WERI-Rb-1 (cell line): ENCODE results near the gene ATP2C2.
"Not testable (repeated sequence)": the region's sequence is repeated elsewhere in the genome, so short reads cannot be mapped to it uniquely, and the experiment has no call there.

Source experiments
- DNase-seq: peaks from one replicate; pipeline ENCODE4 v3.0.0-alpha.2; 2020
- H3K27ac ChIP-seq: fragments of 250-450 bp; sonication (Bioruptor Pico); 2 replicates; pipeline ENCODE4 v1.5.1; 2020; ENCODE audit warnings: mild to moderate bottlenecking, moderate library complexity
- H3K27me3 ChIP-seq: fragments of 250-450 bp; sonication (Bioruptor Pico); 2 replicates; pipeline ENCODE4 v1.5.1; 2021; ENCODE audit warnings: mild to moderate bottlenecking, low read depth, moderate library complexity; ENCODE audit not compliant: insufficient read depth, severe bottlenecking
- H3K36me3 ChIP-seq: fragments of 250-450 bp; sonication (Bioruptor Pico); 2 replicates; pipeline ENCODE4 v1.5.1; 2020; ENCODE audit warnings: mild to moderate bottlenecking, moderate library complexity
- H3K4me3 ChIP-seq: 2 replicates; pipeline ENCODE4 v1.5.1; 2011; ENCODE audit warnings: low read depth, mild to moderate bottlenecking, control low read depth, low read length
- H3K9me3 ChIP-seq: fragments of 250-450 bp; sonication (Bioruptor Pico); 2 replicates; pipeline ENCODE4 v1.5.1; 2021; ENCODE audit warnings: mild to moderate bottlenecking, moderate library complexity; ENCODE audit not compliant: severe bottlenecking
- CTCF ChIP-seq: IDR thresholded peaks from 2 replicates; pipeline ENCODE4 v1.5.1; 2011; ENCODE audit warnings: low read depth, mild to moderate bottlenecking, control low read depth, inconsistent platforms, low read length

Gene ATP2C2

DNA sequence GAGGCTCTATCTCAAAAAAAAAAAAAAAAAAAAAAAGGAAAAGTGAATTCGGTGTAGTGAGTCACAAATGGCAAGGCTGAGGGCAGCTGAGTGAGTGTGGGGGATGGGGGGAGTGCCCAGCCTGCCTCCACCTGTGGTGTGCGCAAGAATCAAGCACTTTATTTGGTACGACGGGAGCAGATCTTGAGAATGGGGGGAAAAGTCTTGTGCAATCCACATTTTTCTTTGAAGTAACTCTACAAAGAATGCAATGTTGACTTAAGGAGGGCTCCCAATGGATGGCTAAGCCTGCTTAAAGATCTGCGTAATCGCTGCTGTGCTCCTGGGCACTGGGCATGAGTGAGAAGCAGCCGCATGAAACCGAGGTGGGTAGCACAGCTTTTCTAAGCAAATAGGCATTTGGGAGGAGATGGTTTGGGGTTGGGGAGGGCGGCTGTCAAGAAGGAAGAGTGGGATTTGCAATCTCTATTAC, 28.2 kb downstream of the ATP2C2 start:
- no peaks in the 10 kb centered on the region for H3K36me3 ChIP-seq

DNA sequence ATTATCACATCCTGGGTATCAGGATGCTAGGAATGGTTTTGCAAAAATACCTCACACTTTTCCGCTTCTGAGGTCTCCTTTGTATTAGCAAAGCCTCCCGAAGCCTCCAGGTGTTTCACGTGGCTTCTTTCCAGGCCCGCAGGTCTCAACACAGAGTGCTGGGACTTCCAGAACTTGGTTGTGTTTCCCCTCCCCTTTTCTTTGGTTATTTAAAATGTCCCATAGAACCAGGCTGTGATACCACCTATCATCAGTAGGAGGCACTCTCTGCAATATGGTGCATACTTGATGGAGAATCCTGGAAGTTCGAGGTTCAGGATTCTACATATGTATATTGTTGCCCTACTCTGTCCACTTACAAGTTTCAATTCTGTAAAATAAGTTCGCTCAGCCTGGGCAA, 28.8 kb downstream of the ATP2C2 start:
- no peaks in the 10 kb centered on the region for H3K9me3 ChIP-seq
- no peak for DNase-seq
- no peaks in the 10 kb centered on the region for H3K27me3 ChIP-seq
- no peak for TF ChIP-seq CTCF
- no peak overlapping the region for H3K27ac ChIP-seq
- no peak overlapping the region for H3K4me3 ChIP-seq
- H3K36me3 ChIP-seq, result no peaks in the 10 kb centered on the region

More for the DNA sequence above, 28.2 kb downstream of the ATP2C2 start:
- no peak overlapping the region for H3K27ac ChIP-seq
- H3K27me3 ChIP-seq, result no peaks in the 10 kb centered on the region
- no peak for DNase-seq
- no peaks in the 10 kb centered on the region for H3K9me3 ChIP-seq
- H3K4me3 ChIP-seq, result no peak overlapping the region
- no peak for TF ChIP-seq CTCF

DNA sequence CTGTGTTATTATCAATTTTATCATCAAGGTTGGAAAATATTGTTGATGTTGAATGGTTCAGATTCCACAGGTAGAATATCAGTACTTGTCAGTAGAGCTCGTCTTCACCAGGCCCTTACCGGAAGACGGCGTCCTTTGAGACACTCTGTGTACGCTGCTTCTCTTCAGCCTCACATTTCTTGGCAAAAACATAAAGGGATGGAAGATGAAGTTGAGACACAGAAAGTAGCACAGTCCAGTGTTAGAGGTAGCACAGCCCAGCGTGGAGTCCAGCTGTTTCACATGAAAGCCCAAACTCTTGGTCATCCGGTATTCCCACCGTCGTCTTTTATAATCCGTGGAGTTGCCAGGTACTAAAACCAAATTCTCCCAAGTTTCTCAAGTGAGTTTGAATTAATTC, 30.4 kb downstream of the ATP2C2 start:
- TF ChIP-seq CTCF, result no peak
- H3K27me3 ChIP-seq, result no peaks in the 10 kb centered on the region

DNA sequence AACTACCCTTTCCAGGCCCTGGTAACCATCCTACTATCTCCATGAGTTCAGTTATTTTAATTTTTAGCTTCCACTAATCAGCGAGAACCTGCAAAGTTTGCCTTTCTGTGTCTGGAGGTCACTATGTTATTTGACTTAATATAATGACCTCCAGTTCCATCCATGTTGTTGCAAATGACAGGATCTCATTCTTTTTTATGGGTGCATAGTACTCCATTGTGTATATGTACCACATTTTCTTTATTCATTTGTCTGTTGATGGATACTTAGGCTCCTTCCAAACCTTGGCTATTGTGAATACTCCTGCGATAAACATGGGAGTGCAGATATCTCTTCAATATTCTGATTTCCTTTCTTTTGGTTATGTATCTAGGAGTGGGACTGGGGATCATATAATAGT, 31.6 kb downstream of the ATP2C2 start:
- not testable (repeated sequence) for DNase-seq, H3K27me3 ChIP-seq, H3K36me3 ChIP-seq, H3K27ac ChIP-seq, H3K4me3 ChIP-seq, H3K9me3 ChIP-seq

More for the DNA sequence above, 30.4 kb downstream of the ATP2C2 start:
- Histone ChIP-seq H3K36me3 (no peaks in the 10 kb centered on the region), H3K9me3 (no peaks in the 10 kb centered on the region), H3K4me3 (no peak overlapping the region), H3K27ac (no peak overlapping the region)
- DNase-seq, result no peak

DNA sequence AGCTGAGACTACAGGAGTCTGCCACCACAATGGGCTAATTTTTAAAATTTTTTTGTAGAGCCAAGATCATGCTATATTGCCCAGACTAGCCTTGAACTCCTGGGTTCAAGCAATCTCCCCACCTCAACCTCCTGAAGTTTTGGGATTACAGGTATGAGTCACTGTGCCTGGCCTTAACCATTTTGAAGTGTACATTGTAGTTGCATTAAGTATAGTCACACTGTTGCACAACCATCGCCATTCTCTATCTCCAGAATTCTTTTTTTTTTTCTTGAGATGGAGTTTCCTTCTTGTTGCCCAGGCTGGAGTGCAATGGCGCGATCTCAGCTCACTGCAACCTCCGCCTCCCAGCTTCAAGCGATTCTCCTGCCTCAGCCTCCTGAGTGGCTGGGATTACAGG, 35.1 kb downstream of the ATP2C2 start:
- not testable (repeated sequence) for H3K27me3 ChIP-seq, DNase-seq, H3K27ac ChIP-seq, H3K9me3 ChIP-seq, H3K36me3 ChIP-seq, H3K4me3 ChIP-seq

GRCh38 chr16:84404324-84404723, 36.0 kb downstream of the ATP2C2 start:
- Histone ChIP-seq H3K9me3 (no peaks in the 10 kb centered on the region), H3K36me3 (no peaks in the 10 kb centered on the region), H3K4me3 (no peak overlapping the region), H3K27ac (no peak overlapping the region), H3K27me3 (no peaks in the 10 kb centered on the region)
- no peak for TF ChIP-seq CTCF
- no peak for DNase-seq

GRCh38 chr16:84404936-84405639, 36.8 kb downstream of the ATP2C2 start:
- no peak for TF ChIP-seq CTCF
- H3K4me3 ChIP-seq, result no peak overlapping the region
- no peaks in the 10 kb centered on the region for H3K27me3 ChIP-seq
- no peaks in the 10 kb centered on the region for H3K36me3 ChIP-seq
- H3K9me3 ChIP-seq, result no peaks in the 10 kb centered on the region
- H3K27ac ChIP-seq, result no peak overlapping the region
- peak; percentile 37 for DNase-seq
